Activated CD8-positive, alpha-beta T cell treated with anti-CD3 and anti-CD28 coated beads for 36 hours (primary cell): ENCODE measurements around the gene SSTR5. TPM values are rescaled to one million over a fixed set of nuclear protein-coding genes. Genes with fewer than 3 reads are reported as not detected.

Experiments used
- ATAC-seq: fragments of 200-7000 bp; cut with Tn5 transposase; one replicate; pipeline ENCODE4 v1.10.0; 2021; ENCODE audit warnings: mild to moderate bottlenecking, moderate library complexity
- CTCF ChIA-PET: fragments of 350-600 bp; sonication (Branson Sonifier 250); formaldehyde crosslinking; loops from one replicate; lab custom pipeline; 2021; ENCODE audit warnings: antibody characterized with exemption; lab: Charles Lee
- POLR2A ChIA-PET: fragments of 350-600 bp; sonication (Branson Sonifier 250); formaldehyde crosslinking; loops from one replicate; lab custom pipeline; 2021; ENCODE audit warnings: antibody characterized with exemption; lab: Charles Lee
- DNase-seq: peaks from one replicate; pipeline ENCODE4 v3.0.0-alpha.2; 2020
- H3K27ac Mint-ChIP-seq: one replicate; pipeline ENCODE4 v1.8.0; 2021; ENCODE audit warnings: mild to moderate bottlenecking, mixed read lengths
- H3K27me3 Mint-ChIP-seq: one replicate; pipeline ENCODE4 v1.8.0; 2021; ENCODE audit warnings: mixed read lengths
- H3K36me3 Mint-ChIP-seq: one replicate; pipeline ENCODE4 v1.8.0; 2021; ENCODE audit warnings: low read depth, mixed read lengths
- H3K4me1 Mint-ChIP-seq: one replicate; pipeline ENCODE4 v1.8.0; 2021; ENCODE audit warnings: low read depth, mixed read lengths
- H3K4me3 Mint-ChIP-seq: one replicate; pipeline ENCODE4 v1.8.0; 2021; ENCODE audit warnings: mild to moderate bottlenecking, moderate library complexity, mixed read lengths
- H3K9me3 Mint-ChIP-seq: one replicate; pipeline ENCODE4 v1.8.0; 2021; ENCODE audit warnings: mixed read lengths
- CTCF ChIP-seq: fragments of 200-600 bp; IDR thresholded peaks from one replicate; pipeline ENCODE4 v1.8.0; 2022; ENCODE audit warnings: antibody characterized with exemption, mild to moderate bottlenecking
- intact Hi-C: fragments of 100-400 bp; cut with micrococcal nuclease; formaldehyde crosslinking; loops from one replicate; pipeline ENCODE4 v1.10.0; 2022
- total RNA-seq, 2 experiments: library from RNA; stranded (reverse); gene quantifications; one replicate each; pipeline ENCODE4 v1.2.3, GENCODE V29; 2021

The SSTR5 gene
- total RNA-seq, 2 experiments from 2014 or later = not detected

- H3K27ac Mint-ChIP-seq = no peak overlapping the region
- no peak for DNase-seq
- TF ChIP-seq CTCF = no peak
- intact Hi-C loops = loop anchor here (10.0 kb wide), 1 partner anchor 243 kb away; no protein-coding TSS in a partner anchor
- ATAC-seq = no peak
- H3K9me3 Mint-ChIP-seq = peaks cover 4% of the 10 kb centered on the region
- CTCF ChIA-PET = interaction anchor here (0.6 to 2.6 kb wide), 11 partner anchors 10 to 339 kb away, joined by 3 to 13 read pairs (median 4); no protein-coding TSS in a partner anchor
- H3K27me3 Mint-ChIP-seq = no peaks in the 10 kb centered on the region
- POLR2A ChIA-PET = interaction anchor here (1.0 kb wide), 1 partner anchor 13 kb away, joined by 3 read pairs; no protein-coding TSS in a partner anchor
- no peak overlapping the region for H3K4me3 Mint-ChIP-seq
- H3K4me1 Mint-ChIP-seq = no peaks in the 10 kb centered on the region
- no peaks in the 10 kb centered on the region for H3K36me3 Mint-ChIP-seq
These were observed 14.3 kb upstream of the SSTR5 start for GRCh38 chr16:1058216-1058615.

GRCh38 chr16:1059310-1059709 lies 13.2 kb upstream of the SSTR5 start:
- H3K36me3 Mint-ChIP-seq = no peaks in the 10 kb centered on the region
- H3K9me3 Mint-ChIP-seq = peaks cover 4% of the 10 kb centered on the region
- H3K27ac Mint-ChIP-seq = no peak overlapping the region
- intact Hi-C loops = loop anchor here (10.0 kb wide), 1 partner anchor 245 kb away; no protein-coding TSS in a partner anchor
- ATAC-seq (no peak), DNase-seq (no peak)
- H3K4me3 Mint-ChIP-seq = no peak overlapping the region
- no peaks in the 10 kb centered on the region for H3K27me3 Mint-ChIP-seq
- ChIA-PET CTCF (no interaction called here), POLR2A (no interaction called here)
- no peak for TF ChIP-seq CTCF
- H3K4me1 Mint-ChIP-seq = no peaks in the 10 kb centered on the region

- H3K4me1 Mint-ChIP-seq = no peaks in the 10 kb centered on the region
- intact Hi-C loops = no loop called here
- H3K27ac Mint-ChIP-seq = no peak overlapping the region
- H3K27me3 Mint-ChIP-seq = peaks cover 9% of the 10 kb centered on the region
- H3K4me3 Mint-ChIP-seq = no peak overlapping the region
- no peaks in the 10 kb centered on the region for H3K36me3 Mint-ChIP-seq
- DNase-seq = no peak
- peaks cover 4% of the 10 kb centered on the region for H3K9me3 Mint-ChIP-seq
- ChIA-PET POLR2A (no interaction called here), CTCF (no interaction called here)
- no peak for TF ChIP-seq CTCF
- ATAC-seq = no peak
These were observed 11.9 kb upstream of the SSTR5 start for GRCh38 chr16:1060416-1061340.

GRCh38 chr16:1061769-1062505 lies 10.6 kb upstream of the SSTR5 start:
- ChIA-PET CTCF (no interaction called here), POLR2A (no interaction called here)
- Mint-ChIP-seq H3K4me1 (no peaks in the 10 kb centered on the region), H3K36me3 (no peaks in the 10 kb centered on the region), H3K4me3 (no peak overlapping the region), H3K27me3 (peaks cover 14% of the 10 kb centered on the region), H3K9me3 (peaks cover 4% of the 10 kb centered on the region), H3K27ac (no peak overlapping the region)
- ATAC-seq (no peak), DNase-seq (no peak)
- intact Hi-C loops = no loop called here
- TF ChIP-seq CTCF = no peak
